ENCODE measurements around the gene IL22RA1. TPM values are rescaled to one million over a fixed set of nuclear protein-coding genes. Genes with fewer than 3 reads are reported as not detected.

The IL22RA1 gene
- total RNA-seq, 1 donor from 2014 or later = not detected

- no peaks in the 10 kb centered on the region for H3K4me1 Mint-ChIP-seq (ENCODE audit: low read depth)
- peaks cover 12% of the 10 kb centered on the region for H3K27me3 Mint-ChIP-seq (ENCODE audit: insufficient read depth)
- no peak for DNase-seq (ENCODE audit: low spot score)
- no peak overlapping the region for H3K27ac Mint-ChIP-seq
- H3K9me3 Mint-ChIP-seq = no peaks in the 10 kb centered on the region
- intact Hi-C loops (cut with micrococcal nuclease) = no loop called here
- no peak overlapping the region for H3K4me3 Mint-ChIP-seq
- H3K36me3 Mint-ChIP-seq (ENCODE audit: low read depth) = no peaks in the 10 kb centered on the region
Observed at GRCh38 chr1:24179251-24179840, 36.4 kb upstream of the IL22RA1 start.

DNA sequence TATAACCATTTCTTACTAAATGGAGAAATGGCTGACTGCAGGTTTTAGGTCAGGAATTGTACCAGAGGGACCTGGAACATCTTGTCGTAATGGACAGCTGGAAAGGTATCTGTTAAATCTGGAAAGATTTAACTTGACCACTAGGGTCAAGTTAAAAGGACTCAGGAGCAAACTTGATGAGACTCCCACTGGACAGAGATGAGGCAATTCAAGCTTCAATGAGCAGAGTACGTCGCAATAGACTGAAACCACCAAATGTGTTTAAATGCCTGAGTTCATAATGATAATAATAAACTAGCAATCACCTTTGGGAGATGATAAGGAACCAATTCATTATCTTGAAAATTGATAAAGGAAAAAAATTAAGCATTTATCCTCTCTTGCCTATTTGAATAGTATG, 35.5 kb upstream of the IL22RA1 start:
- Mint-ChIP-seq H3K27me3 (ENCODE audit: insufficient read depth) (peaks cover 21% of the 10 kb centered on the region), H3K4me1 (ENCODE audit: low read depth) (no peaks in the 10 kb centered on the region), H3K9me3 (no peaks in the 10 kb centered on the region), H3K4me3 (no peak overlapping the region), H3K36me3 (ENCODE audit: low read depth) (no peaks in the 10 kb centered on the region), H3K27ac (no peak overlapping the region)
- DNase-seq (ENCODE audit: low spot score) = no peak
- intact Hi-C loops (cut with micrococcal nuclease) = no loop called here

GRCh38 chr1:24177161-24177560, 34.2 kb upstream of the IL22RA1 start:
- Mint-ChIP-seq H3K4me1 (ENCODE audit: low read depth) (no peaks in the 10 kb centered on the region), H3K36me3 (ENCODE audit: low read depth) (no peaks in the 10 kb centered on the region), H3K4me3 (no peak overlapping the region), H3K27me3 (ENCODE audit: insufficient read depth) (peaks cover 19% of the 10 kb centered on the region), H3K27ac (no peak overlapping the region), H3K9me3 (no peaks in the 10 kb centered on the region)
- no peak for DNase-seq (ENCODE audit: low spot score)
- intact Hi-C loops (cut with micrococcal nuclease) = no loop called here

DNA sequence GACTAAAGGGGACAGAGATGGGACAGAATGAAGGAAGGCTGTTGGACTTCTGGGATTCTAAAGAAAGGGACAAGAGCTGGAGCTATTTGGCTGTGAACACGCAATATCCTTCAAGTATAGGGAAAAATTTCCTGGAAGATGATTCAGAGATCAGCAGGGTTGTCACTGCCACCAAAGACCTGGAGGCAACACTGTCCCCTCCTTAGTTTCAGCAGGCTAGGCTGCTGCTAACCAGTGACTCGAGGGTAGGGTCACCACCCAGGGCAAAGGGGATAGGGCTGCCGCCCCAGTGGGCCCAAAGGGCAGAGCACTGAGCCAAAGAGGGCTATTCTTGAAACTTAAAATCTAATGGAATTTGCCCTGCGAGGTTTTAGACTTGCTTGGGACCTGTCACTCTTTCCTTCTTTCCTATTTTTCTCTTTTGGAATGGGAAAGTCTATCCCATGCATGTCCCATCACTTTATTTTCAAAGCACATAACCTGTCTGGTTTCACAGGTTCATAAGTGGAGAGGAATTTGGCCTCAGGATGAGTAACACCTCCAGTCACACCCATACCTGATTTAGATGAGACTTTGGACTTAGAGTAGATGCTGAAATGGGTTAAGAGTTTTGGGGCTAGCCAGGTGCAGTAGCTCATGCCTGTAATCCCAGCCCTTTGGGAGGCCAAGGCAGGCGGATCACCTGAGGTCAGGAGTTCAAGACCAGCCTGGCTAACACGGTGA, 32.3 kb upstream of the IL22RA1 start:
- DNase-seq (ENCODE audit: low spot score) = no peak
- Mint-ChIP-seq H3K36me3 (ENCODE audit: low read depth) (no peaks in the 10 kb centered on the region), H3K4me1 (ENCODE audit: low read depth) (no peaks in the 10 kb centered on the region), H3K27ac (no peak overlapping the region), H3K4me3 (no peak overlapping the region), H3K9me3 (no peaks in the 10 kb centered on the region), H3K27me3 (ENCODE audit: insufficient read depth) (peaks cover 18% of the 10 kb centered on the region)
- intact Hi-C loops (cut with micrococcal nuclease) = no loop called here

DNA sequence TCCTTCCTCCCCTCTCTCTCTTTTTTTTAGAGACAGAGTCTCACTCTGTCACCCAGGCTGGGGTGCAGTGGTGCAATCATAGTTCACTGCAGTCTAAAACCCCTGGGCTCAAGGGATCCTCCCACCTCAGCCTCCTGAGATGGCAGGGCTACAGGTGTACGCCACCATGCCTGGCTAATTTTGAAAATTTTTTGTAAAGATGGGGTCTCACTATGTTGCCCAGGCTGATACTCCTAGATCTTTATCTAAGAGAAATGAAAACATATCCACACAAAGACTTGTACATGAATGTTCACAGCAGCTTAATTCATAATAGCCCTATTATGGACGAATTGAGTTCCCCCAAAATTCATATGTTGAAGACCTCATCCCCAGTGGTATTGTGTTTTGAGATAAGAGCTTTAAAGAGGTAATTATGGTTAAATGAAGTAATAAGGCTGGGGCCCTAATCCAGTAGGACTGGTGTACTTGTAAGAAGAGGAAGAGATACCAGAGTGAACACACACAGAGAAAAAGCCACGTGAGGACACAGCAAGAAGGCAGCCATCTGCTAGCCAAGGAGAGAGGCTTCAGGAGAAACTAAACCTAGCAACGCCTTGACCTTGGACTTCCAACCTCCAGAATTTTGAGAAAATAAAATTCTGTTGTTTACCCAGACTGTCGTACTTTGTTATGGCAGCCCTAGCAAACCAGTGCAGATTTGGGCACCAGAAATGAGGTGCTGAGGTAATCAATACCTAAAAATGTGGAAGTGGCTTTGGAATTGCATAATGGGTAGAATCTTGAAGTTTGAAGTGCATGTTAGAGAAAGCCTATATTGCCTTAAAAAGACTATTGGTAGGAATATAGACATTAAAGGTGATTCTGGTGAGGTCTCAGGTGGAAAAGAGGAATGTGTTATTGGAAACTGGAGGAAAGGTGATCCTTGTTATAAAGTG, 31.0 kb upstream of the IL22RA1 start:
- H3K36me3 Mint-ChIP-seq (ENCODE audit: low read depth) = no peaks in the 10 kb centered on the region
- intact Hi-C loops (cut with micrococcal nuclease) = no loop called here
- H3K4me3 Mint-ChIP-seq = no peak overlapping the region
- no peak for DNase-seq (ENCODE audit: low spot score)
- no peak overlapping the region for H3K27ac Mint-ChIP-seq
- peaks cover 16% of the 10 kb centered on the region for H3K27me3 Mint-ChIP-seq (ENCODE audit: insufficient read depth)
- no peaks in the 10 kb centered on the region for H3K9me3 Mint-ChIP-seq
- H3K4me1 Mint-ChIP-seq (ENCODE audit: low read depth) = no peaks in the 10 kb centered on the region

- Mint-ChIP-seq H3K27me3 (ENCODE audit: insufficient read depth) (peaks cover 16% of the 10 kb centered on the region), H3K4me3 (no peak overlapping the region), H3K9me3 (no peaks in the 10 kb centered on the region), H3K27ac (no peak overlapping the region), H3K36me3 (ENCODE audit: low read depth) (no peaks in the 10 kb centered on the region), H3K4me1 (ENCODE audit: low read depth) (no peaks in the 10 kb centered on the region)
- DNase-seq (ENCODE audit: low spot score) = no peak
- intact Hi-C loops (cut with micrococcal nuclease) = no loop called here
Observed at GRCh38 chr1:24172598-24172997, 29.7 kb upstream of the IL22RA1 start.

- Mint-ChIP-seq H3K9me3 (no peaks in the 10 kb centered on the region), H3K36me3 (ENCODE audit: low read depth) (no peaks in the 10 kb centered on the region), H3K4me3 (no peak overlapping the region), H3K27ac (no peak overlapping the region), H3K4me1 (ENCODE audit: low read depth) (no peaks in the 10 kb centered on the region), H3K27me3 (ENCODE audit: insufficient read depth) (peaks cover 9% of the 10 kb centered on the region)
- intact Hi-C loops (cut with micrococcal nuclease) = no loop called here
- DNase-seq (ENCODE audit: low spot score) = no peak
Observed at GRCh38 chr1:24169286-24169685, 26.3 kb upstream of the IL22RA1 start.

GRCh38 chr1:24168245-24168644, 25.3 kb upstream of the IL22RA1 start:
- H3K36me3 Mint-ChIP-seq (ENCODE audit: low read depth) = no peaks in the 10 kb centered on the region
- H3K4me3 Mint-ChIP-seq = no peak overlapping the region
- H3K4me1 Mint-ChIP-seq (ENCODE audit: low read depth) = no peaks in the 10 kb centered on the region
- H3K9me3 Mint-ChIP-seq = no peaks in the 10 kb centered on the region
- no peak for DNase-seq (ENCODE audit: low spot score)
- no peak overlapping the region for H3K27ac Mint-ChIP-seq
- H3K27me3 Mint-ChIP-seq (ENCODE audit: insufficient read depth) = no peaks in the 10 kb centered on the region
- intact Hi-C loops (cut with micrococcal nuclease) = no loop called here

- H3K9me3 Mint-ChIP-seq = no peaks in the 10 kb centered on the region
- intact Hi-C loops (cut with micrococcal nuclease) = no loop called here
- no peak for DNase-seq (ENCODE audit: low spot score)
- no peak overlapping the region for H3K27ac Mint-ChIP-seq
- no peaks in the 10 kb centered on the region for H3K27me3 Mint-ChIP-seq (ENCODE audit: insufficient read depth)
- no peaks in the 10 kb centered on the region for H3K4me1 Mint-ChIP-seq (ENCODE audit: low read depth)
- no peak overlapping the region for H3K4me3 Mint-ChIP-seq
- H3K36me3 Mint-ChIP-seq (ENCODE audit: low read depth) = no peaks in the 10 kb centered on the region
Observed at GRCh38 chr1:24167008-24167407, 24.1 kb upstream of the IL22RA1 start.

GRCh38 chr1:24165500-24165899, 22.6 kb upstream of the IL22RA1 start:
- Mint-ChIP-seq H3K27me3 (ENCODE audit: insufficient read depth) (no peaks in the 10 kb centered on the region), H3K4me1 (ENCODE audit: low read depth) (no peaks in the 10 kb centered on the region), H3K9me3 (no peaks in the 10 kb centered on the region), H3K27ac (no peak overlapping the region), H3K36me3 (ENCODE audit: low read depth) (no peaks in the 10 kb centered on the region), H3K4me3 (no peak overlapping the region)
- intact Hi-C loops (cut with micrococcal nuclease) = no loop called here
- DNase-seq (ENCODE audit: low spot score) = no peak

DNA sequence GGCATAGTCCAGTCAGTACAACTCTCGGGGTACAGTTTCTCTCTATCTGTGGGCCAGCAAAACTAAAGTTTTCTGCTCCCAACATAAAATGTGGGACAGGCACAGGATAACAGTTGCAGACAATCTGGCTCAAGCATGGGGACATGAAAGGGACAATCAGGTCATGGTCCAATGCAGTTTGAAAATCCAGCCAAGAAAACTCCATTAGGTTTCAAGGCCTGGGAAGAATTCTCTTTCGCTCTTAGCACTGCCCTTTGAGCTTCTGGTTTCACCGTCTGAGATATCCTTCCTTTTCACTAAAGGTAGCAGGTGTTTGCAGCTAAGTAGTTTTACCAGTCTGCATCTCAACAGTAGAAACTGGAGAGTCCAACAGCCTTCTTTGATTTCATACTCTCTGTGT, 21.1 kb upstream of the IL22RA1 start:
- H3K36me3 Mint-ChIP-seq (ENCODE audit: low read depth) = no peaks in the 10 kb centered on the region
- no peaks in the 10 kb centered on the region for H3K27me3 Mint-ChIP-seq (ENCODE audit: insufficient read depth)
- no peak for DNase-seq (ENCODE audit: low spot score)
- intact Hi-C loops (cut with micrococcal nuclease) = no loop called here
- no peaks in the 10 kb centered on the region for H3K4me1 Mint-ChIP-seq (ENCODE audit: low read depth)
- H3K4me3 Mint-ChIP-seq = no peak overlapping the region
- H3K27ac Mint-ChIP-seq = no peak overlapping the region
- H3K9me3 Mint-ChIP-seq = no peaks in the 10 kb centered on the region

DNA sequence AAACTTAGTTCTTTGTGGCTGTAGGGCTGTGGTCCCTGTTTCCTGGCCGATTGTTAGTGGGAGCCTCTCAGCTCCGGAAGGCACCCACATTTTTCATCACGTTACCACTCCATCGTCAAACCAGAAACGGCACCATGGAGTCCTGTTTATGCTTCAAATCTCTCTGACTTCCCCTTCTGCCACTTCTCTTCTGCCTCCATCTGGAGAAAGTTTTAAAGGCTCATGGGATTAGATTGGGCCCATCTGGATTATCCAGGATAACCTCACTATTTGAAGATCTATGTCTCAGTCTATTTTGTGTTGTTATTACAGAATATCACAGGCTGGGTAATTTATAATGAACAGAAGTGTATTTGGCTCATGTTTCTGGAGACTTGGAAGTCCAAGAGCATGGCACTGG, 19.3 kb upstream of the IL22RA1 start:
- Mint-ChIP-seq H3K36me3 (ENCODE audit: low read depth) (no peaks in the 10 kb centered on the region), H3K9me3 (no peaks in the 10 kb centered on the region), H3K27ac (no peak overlapping the region), H3K27me3 (ENCODE audit: insufficient read depth) (no peaks in the 10 kb centered on the region), H3K4me3 (no peak overlapping the region), H3K4me1 (ENCODE audit: low read depth) (no peaks in the 10 kb centered on the region)
- intact Hi-C loops (cut with micrococcal nuclease) = no loop called here
- DNase-seq (ENCODE audit: low spot score) = no peak

- Mint-ChIP-seq H3K4me1 (ENCODE audit: low read depth) (no peaks in the 10 kb centered on the region), H3K27ac (no peak overlapping the region), H3K27me3 (ENCODE audit: insufficient read depth) (no peaks in the 10 kb centered on the region), H3K36me3 (ENCODE audit: low read depth) (no peaks in the 10 kb centered on the region), H3K9me3 (no peaks in the 10 kb centered on the region), H3K4me3 (no peak overlapping the region)
- intact Hi-C loops (cut with micrococcal nuclease) = no loop called here
- no peak for DNase-seq (ENCODE audit: low spot score)
Observed at GRCh38 chr1:24161270-24161669, 18.3 kb upstream of the IL22RA1 start.
